Thyroid gland (tissue), 4 donors: Measurements from ENCODE around the gene FOXO3.

ENCODE experiments used
- CTCF ChIP-seq, 6 experiments: fragments of 200-600 bp in 3 of 6; fragments of 450-650 bp in 3 of 6; sonication (generic) in 3 of 6; IDR thresholded peaks; one replicate each; pipeline ENCODE4 v1.5.1; 2016 to 2019; ENCODE audit warnings: antibody characterized with exemption in 6 of 6, mild to moderate bottlenecking in 2 of 6, inconsistent platforms in 1 of 6, moderate library complexity in 1 of 6
- POLR2A ChIP-seq, 2 donors: fragments of 450-650 bp; IDR thresholded peaks; one replicate each; pipeline ENCODE4 v1.6.1; 2017; ENCODE audit warnings: antibody characterized with exemption in 2 of 2, mild to moderate bottlenecking in 2 of 2, moderate library complexity in 1 of 2

DNA sequence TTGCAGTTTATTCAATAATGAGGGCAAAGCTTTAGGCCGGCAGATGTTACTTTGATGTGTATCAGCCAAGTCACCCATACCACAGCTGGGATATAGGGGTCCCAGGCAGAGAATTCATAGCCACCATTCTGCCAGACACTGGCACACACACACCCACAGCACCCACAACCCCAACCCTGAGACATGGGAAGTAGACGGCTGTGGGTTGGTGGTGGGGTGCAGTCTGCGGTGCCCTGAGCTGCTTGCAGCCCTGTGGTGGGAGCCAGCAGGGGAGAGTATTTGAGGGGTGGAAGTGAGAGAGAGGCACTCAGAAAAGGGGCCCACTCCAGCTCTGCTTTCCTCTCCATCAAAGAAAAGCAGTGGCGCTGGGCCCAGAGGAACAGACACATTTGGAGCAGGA, 125.3 kb downstream of the FOXO3 start:
- TF ChIP-seq CTCF (IDR thresholded peaks at IDR 0.05) (no peak), POLR2A (IDR thresholded peaks at IDR 0.05) (no peak)
